ENCODE results near the gene TMPRSS7. TPM values are rescaled to one million over a fixed set of nuclear protein-coding genes. Genes with fewer than 3 reads are reported as not detected.
A peak's percentile ranks its signal among the peaks of the same experiment; 100 is the strongest.

The TMPRSS7 gene
- total RNA-seq, 1 donor from 2014 or later = not detected

- H3K27me3 ChIP-seq = no peaks in the 10 kb centered on the region
Observed at GRCh38 chr3:112095731-112096130, 61.2 kb downstream of the TMPRSS7 start.

GRCh38 chr3:112096176-112096575 lies 61.6 kb downstream of the TMPRSS7 start:
- H3K36me3 ChIP-seq = no peaks in the 10 kb centered on the region
- no peaks in the 10 kb centered on the region for H3K27me3 ChIP-seq
- no peak overlapping the region for H3K27ac ChIP-seq
- peaks cover 0 to 8% of the 10 kb centered on the region in 2 donors for H3K4me1 ChIP-seq
- H3K4me3 ChIP-seq = no peak overlapping the region
- no peak for DNase-seq (ENCODE audit: low spot score in 2 of 2)
- no peaks in the 10 kb centered on the region for H3K9me3 ChIP-seq
- intact Hi-C loops (cut with DNase I) = no loop called here
- TF ChIP-seq CTCF (IDR thresholded peaks at IDR 0.05) = no peak

More at GRCh38 chr3:112095731-112096130, 61.2 kb downstream of the TMPRSS7 start:
- H3K4me3 ChIP-seq = no peak overlapping the region
- H3K36me3 ChIP-seq = no peaks in the 10 kb centered on the region
- TF ChIP-seq CTCF (IDR thresholded peaks at IDR 0.05) = no peak
- peaks cover 0 to 8% of the 10 kb centered on the region in 2 donors for H3K4me1 ChIP-seq
- intact Hi-C loops (cut with DNase I) = no loop called here
- no peak for DNase-seq (ENCODE audit: low spot score in 2 of 2)
- no peaks in the 10 kb centered on the region for H3K9me3 ChIP-seq
- no peak overlapping the region for H3K27ac ChIP-seq

GRCh38 chr3:112097378-112097777 lies 62.8 kb downstream of the TMPRSS7 start:
- no peak for TF ChIP-seq CTCF (IDR thresholded peaks at IDR 0.05)
- DNase-seq (ENCODE audit: low spot score in 2 of 2) = peak in 1 of 2 donors; percentile 83
- H3K9me3 ChIP-seq = no peaks in the 10 kb centered on the region
- no peaks in the 10 kb centered on the region for H3K36me3 ChIP-seq
- peak overlapping the region in 1 of 2 donors; percentile 31 for H3K27ac ChIP-seq
- peaks cover 0 to 8% of the 10 kb centered on the region in 2 donors for H3K4me1 ChIP-seq
- intact Hi-C loops (cut with DNase I) = no loop called here
- H3K27me3 ChIP-seq = no peaks in the 10 kb centered on the region
- no peak overlapping the region for H3K4me3 ChIP-seq

GRCh38 chr3:112101916-112102315 lies 67.4 kb downstream of the TMPRSS7 start:
- intact Hi-C loops (cut with DNase I) = no loop called here

GRCh38 chr3:112104774-112105173 lies 70.2 kb downstream of the TMPRSS7 start:
- no peak for TF ChIP-seq CTCF (IDR thresholded peaks at IDR 0.05)
- H3K4me3 ChIP-seq = no peak overlapping the region
- peaks cover 4% of the 10 kb centered on the region in 2 donors for H3K36me3 ChIP-seq
- H3K9me3 ChIP-seq = no peaks in the 10 kb centered on the region
- H3K4me1 ChIP-seq = no peaks in the 10 kb centered on the region
- H3K27me3 ChIP-seq = no peaks in the 10 kb centered on the region
- H3K27ac ChIP-seq = no peak overlapping the region
- intact Hi-C loops (cut with DNase I) = no loop called here
- DNase-seq (ENCODE audit: low spot score in 2 of 2) = no peak

More at GRCh38 chr3:112101916-112102315, 67.4 kb downstream of the TMPRSS7 start:
- peaks cover 4% of the 10 kb centered on the region in 2 donors for H3K36me3 ChIP-seq
- no peaks in the 10 kb centered on the region for H3K27me3 ChIP-seq
- no peak for TF ChIP-seq CTCF (IDR thresholded peaks at IDR 0.05)
- no peak overlapping the region for H3K27ac ChIP-seq
- DNase-seq (ENCODE audit: low spot score in 2 of 2) = no peak
- H3K9me3 ChIP-seq = no peaks in the 10 kb centered on the region
- peaks cover 0 to 6% of the 10 kb centered on the region in 2 donors for H3K4me1 ChIP-seq
- no peak overlapping the region for H3K4me3 ChIP-seq

- TF ChIP-seq CTCF (IDR thresholded peaks at IDR 0.05) = no peak
- Histone ChIP-seq H3K27me3 (no peaks in the 10 kb centered on the region), H3K4me3 (no peak overlapping the region), H3K4me1 (no peaks in the 10 kb centered on the region), H3K36me3 (peaks cover 0 to 21% of the 10 kb centered on the region in 2 donors), H3K9me3 (no peaks in the 10 kb centered on the region), H3K27ac (no peak overlapping the region)
- intact Hi-C loops (cut with DNase I) = no loop called here
- no peak for DNase-seq (ENCODE audit: low spot score in 2 of 2)
Observed at GRCh38 chr3:112109322-112109721, 74.8 kb downstream of the TMPRSS7 start.

All from ascending aorta (tissue), 2 donors.